Suppressor macrophage (primary cell): ENCODE results near the gene SAT1.
A peak's percentile ranks its signal among the peaks of the same experiment; 100 is the strongest.

ENCODE experiments used
- DNase-seq, 4 experiments: peaks; one replicate each; pipeline ENCODE4 v3.0.0-alpha.2; 2020 to 2022

The SAT1 gene

DNA sequence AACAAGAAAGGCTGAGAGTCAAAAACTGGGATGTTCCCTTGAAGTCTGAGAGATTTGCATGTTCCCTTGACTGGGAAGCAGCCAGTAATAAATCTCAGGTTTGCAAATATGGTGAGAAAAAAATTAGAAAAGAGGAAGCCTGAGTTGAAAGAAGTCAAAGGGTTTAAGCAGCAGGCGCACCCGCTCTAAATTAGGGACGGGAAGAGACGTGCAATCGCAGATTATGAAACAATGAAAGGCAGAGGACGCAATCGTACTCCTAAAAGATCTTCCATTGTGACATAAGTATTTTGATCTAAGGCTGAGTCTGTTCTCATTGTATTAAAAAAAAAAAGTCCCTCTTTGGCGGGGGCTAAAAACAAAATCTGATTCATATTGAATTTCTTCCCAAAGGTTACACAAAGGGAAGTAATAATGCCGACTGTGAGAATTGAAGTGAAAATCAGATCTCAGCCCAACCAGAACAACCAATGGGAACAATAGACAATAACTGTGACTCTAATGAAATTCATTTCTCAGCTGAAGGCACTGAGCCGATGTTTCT, 28.2 kb downstream of the SAT1 start:
- DNase-seq: peak; percentile 80 to 94 (median 86)

DNA sequence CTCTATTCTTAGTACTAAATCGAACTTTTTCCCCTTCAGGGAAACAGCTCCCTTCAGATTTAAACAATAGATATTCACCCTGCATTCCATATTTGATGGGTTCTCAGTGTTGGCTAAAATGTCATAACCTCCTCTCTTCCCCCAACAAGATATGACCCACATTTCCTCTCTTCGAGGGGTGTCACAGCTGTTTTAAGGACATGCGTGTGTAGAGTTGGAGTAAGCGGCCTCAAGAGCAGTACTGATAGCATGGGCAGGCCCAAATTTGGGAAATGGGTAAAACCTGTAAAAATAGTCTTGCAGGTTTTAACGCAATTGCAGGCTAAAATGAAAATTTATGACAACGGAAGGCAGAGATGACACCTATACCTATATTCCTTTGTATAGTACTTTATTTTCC, 28.7 kb downstream of the SAT1 start:
- DNase-seq: peak in 3 of 4 experiments; percentile 22 to 50 (median 33)

DNA sequence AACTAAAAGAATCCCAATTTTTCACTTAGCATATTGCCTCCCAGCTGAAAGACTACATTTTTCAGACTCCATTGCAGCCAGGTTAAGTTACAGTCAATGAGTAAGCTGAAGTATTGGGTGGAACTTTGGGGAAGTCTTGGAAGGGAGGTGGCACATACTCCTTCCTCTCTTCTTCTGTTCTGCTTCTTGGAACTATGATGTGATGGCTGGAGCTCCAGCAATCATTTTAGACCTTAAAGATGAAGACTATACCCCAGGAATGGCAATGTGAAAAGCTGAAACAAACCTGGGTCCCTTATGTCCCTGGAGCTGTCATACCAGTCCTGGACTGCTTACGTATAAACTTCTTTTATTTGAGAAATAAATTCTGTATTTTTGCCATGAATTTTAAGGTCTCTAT, 30.8 kb downstream of the SAT1 start:
- no peak for DNase-seq

DNA sequence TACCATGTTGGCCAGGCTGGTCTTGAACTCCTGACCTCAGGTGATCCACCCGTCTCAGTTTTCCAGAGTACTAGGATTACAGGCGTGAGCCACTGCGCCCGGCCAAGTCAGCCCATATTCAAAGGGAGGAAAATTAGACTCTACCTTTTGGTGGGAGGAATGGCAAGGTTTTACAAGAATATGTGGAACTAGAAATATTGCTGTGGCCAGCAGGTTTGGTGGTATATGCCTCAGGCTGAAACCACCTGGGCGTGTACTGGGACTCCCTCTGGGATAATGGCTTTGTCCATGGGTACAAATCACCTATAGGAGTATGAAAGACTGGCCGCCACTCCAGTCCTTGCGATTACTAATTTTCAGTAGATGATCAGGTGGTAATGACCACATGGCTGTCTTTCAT, 32.4 kb downstream of the SAT1 start:
- DNase-seq: no peak

DNA sequence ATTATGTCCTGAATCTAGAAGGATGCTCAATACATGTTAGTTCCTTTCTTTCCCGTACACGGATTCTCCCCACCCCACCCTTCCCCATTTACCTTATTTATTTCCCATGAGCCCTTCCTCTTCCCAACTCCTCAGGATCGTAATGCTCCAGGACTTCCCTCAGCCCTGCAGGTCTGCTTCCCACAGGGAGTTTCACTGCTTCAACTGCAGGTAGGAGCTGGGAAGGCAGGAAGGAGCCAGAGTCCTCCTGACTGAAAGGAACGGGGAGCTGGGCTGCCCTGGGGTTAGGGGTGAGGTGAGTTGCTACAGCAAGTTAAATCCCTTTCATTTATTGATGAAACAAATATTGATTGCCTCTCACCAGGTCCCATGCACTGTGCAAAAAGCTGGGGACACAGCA, 33.2 kb downstream of the SAT1 start:
- no peak for DNase-seq

DNA sequence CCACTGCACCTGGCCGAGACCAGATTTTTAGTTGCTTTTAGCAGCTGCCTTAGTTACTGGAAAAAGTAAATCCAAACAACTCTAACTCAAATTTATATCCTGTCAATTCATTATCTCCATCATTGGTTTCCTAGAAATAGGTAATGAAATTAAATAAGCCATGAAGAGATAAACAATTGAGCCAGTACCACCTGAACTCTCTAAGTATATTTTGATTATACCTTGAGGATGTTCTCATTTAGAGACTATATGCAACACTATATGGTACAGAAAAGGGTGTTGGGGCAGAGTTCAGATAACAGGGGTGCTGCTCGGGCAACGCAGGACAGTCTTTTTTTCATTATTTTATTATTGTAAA, 35.0 kb downstream of the SAT1 start:
- DNase-seq: no peak

DNA sequence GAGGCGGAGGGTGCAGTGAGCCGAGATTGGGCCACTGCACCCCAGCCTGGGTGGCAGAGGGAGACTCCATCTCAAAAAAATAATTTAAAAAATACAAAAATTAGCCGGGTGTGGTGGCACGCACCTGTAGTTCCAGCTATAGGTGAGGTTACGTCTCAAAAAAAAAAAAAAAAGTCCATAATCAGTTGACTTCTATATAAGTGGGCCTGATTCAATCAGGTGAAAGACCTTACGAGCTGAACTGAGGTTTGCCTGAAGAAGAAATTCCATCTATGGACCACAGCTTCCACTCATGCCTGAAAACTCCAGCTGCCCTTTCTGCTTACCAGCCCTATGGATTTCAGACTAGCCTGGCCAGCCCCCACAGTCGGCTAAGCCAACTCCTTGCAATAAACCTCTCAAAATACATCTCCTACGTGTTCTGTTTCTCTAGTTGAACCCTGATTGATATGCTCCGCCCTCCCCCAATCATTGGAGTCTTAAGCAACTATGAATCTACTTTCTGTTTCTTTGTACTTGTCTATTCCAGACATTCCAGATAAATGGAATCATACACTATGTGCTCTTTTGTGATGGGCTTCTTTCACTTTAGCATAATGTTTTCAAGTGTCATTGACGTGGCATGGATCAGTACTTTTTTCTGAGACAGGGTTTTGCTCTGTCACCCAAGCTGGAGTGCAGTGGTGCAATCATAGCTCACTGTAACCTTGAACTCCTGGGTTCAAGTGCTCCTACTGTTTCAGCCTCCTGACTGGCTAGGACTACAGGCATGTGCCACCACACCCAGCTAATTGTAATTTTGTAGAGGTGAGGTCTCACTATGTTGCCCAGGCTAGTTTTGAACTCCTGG, 36.6 kb downstream of the SAT1 start:
- no peak for DNase-seq

DNA sequence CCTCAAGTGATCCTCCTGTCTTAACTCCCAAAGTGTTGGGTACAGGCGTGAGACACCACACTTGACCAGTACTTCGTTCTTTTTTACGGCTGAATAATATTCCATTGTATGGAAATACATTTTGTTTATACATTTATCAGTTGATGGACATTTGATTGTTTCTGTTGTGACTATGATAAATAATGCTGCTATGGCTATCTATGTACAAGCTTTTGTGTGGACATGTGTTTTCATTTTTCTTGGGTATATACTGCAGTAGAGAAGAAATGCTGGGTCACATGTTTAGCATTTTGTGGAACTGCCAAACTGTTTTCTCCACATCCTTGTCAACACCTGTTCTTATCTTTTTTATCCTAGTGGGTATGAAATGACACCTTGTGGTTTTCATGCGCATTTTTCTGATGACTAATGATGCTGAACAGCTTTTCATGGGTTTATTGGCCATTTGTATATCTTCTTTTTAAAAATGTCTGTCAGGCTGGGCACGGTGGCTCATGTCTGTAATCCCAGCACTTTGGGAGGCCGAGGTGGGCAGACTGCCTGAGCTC, 37.3 kb downstream of the SAT1 start:
- no peak for DNase-seq

DNA sequence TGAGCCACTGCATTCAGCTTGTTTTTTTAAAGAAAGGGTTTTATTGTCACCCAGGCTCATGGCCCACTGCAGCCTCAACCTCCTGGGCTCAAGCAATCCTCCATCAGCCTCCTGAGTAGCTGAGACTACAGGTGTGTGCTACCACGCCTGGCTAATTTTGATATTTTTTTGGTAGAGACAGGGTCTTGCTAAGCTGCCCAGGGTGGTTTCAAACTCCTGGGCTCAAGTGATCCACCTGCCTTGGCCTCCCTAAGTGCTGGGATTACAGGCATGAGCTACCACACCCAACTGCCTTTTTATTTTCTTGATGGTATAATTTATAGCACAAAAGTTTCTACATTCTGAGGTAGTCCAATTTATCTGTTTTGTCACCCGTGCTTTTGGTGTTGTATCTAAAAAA, 38.9 kb downstream of the SAT1 start:
- DNase-seq: no peak

DNA sequence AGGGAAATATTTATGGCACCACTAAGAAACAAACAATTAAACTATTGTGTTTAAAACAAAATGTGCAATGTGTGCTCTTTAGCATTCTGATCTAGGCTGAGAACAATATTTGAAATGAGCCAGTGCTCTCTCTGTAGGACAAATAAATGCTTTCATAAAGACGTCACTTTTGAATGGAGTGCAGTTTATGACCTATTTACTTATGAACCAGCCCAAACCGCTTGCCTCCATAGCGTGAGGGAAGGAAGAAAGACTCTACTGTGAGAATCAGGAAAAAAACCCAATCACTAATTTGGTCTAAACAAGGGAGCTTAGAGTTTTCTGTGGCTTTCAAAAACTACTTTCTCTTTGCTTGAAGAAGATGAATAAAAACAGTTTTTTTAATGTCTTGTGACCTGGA, 39.4 kb downstream of the SAT1 start:
- no peak for DNase-seq

DNA sequence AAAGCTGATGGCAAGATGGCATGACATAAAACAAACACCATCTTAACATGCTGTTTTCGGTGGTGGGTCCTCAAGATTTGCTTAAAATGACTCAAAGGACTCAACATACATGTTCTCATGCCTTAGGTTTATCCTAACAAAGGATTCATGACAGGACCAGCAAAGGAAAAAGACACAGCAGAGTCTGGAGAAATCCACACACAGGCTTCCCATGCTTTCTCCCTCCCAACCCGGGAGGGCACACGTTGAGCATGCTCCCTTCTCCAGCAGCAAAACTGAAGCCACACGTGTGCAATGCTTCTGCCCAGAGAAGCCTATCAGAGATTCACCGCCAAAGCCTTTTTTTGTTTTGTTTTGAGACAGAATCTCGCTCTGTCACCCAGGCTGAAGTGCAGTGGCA, 39.9 kb downstream of the SAT1 start:
- DNase-seq: no peak

DNA sequence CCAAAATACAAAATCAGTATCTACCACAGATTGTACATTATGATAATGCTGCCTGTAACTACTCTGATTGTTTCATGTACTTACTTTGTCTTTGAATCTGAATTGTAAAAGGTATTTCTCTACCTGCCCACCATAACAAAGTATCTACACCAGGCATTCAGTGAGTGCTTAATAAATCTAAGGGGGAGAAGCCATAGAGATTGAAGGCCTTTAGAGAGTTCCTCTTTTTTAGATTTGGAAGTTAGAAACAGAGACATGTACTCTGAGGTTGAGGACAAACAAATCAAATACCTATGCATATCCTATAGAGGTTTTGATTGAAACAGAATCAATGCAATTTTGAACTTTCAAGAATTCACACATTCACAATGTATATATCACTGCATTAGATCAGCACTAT, 42.7 kb downstream of the SAT1 start:
- DNase-seq: no peak

DNA sequence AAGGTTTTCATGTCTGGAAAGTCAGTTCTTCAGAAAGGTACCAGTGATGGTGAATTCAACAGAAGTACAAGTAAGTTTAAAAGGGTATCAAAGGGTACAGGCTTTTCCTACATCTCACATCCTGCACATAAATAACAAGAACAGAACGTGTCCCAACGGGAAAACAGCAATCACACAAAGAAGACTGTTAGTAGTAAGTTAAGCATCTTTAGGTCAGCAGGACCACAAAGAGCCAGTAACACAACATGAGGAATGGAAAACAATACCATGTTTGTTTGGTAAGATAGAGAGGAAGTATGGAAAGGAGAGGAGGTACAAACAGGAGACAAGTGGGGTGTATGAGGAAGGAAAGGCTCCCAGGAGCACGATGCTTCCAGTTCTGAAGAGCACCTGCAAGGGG, 43.2 kb downstream of the SAT1 start:
- DNase-seq: no peak

DNA sequence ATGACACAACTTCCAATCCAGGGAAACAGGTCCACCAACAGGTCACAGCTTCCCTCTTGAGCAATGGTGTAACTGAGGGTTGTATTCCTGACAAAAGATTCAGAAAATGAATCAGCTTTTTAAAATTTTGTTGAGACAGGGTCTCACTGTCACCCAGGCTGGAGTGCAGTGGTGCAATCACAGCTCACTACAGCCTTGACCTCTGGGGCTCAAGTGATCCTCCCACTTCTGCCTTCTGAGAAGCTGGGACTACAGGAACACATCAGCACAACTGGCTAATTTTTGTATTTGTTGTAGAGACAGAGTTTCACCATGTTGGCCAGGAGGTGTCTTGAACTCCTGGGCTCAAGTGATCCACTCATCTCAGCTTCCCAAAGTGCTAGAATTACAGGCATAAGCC, 43.7 kb downstream of the SAT1 start:
- DNase-seq: peak; percentile 8 to 63 (median 42)

DNA sequence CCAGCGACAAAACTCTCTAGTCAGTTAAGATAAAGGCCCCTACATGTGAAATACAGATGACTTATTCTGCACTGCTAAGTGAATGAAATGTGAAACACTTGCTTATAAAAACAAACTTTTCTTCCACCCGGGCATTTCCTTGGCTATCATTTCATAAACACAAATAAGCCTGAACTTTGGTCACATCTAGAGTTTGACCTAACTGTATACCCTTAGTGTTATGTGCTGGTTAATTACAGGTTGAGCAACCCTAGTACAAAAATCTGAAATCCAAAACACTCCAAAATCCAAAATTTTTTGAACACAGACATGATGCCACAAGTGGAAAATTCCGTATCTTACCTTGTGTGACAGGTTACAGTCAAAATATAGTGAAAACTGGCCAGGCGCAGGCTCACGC, 45.9 kb downstream of the SAT1 start:
- DNase-seq: no peak

DNA sequence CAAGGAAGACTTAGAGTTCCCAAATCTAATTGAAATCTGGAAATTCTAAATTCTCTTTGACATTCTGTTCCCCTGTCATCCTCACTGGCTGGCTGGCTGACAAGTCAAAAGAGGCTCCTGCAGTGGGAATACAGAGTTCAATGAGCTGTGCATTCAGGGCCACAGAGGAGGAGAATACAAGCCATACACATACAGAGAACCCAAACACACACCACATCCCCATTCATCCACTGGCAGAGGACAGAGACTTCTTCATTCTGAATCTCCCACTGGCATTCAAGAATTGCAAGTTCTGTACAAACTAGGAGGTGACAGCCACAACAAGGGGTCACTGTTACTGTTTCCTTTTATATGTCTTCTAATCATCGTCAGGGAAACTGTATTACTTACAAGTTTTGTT, 49.7 kb downstream of the SAT1 start:
- no peak for DNase-seq
